ENCODE measurements around the gene CCNT1.
A peak's percentile ranks its signal among the peaks of the same experiment; 100 is the strongest.
"Not testable (repeated sequence)": the region's sequence is repeated elsewhere in the genome, so short reads cannot be mapped to it uniquely, and the experiment has no call there.

The CCNT1 gene

GRCh38 chr12:48716493-48717251 lies at the start of gene CCNT1:
TSS of gene CCNT1 (minus strand) at chr12:48716707. CDS start at chr12:48716675, 32 bp downstream.
- DNase-seq = peak; percentile 97

GRCh38 chr12:48765753-48766162 lies 49.3 kb upstream of the CCNT1 start:
- no peak for DNase-seq

DNA sequence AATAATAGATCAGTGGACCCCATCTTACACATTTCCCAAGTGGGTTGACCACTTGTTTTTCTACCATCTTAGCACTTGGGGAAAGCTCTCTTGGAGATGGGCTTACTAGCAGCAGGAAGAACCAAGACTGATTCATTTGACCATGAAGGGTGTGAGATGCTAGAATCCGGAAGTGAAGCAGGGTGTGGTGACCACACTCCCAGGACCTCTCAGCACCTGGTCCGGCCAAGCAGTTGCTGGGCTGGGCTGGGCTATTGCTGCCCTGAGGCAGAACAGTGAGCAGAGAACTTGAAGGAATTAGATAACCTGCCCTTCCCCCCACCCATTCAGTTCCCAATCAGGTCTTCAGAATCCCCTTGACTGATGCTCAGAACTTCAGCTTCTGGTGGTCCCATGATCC lies 48.0 kb upstream of the CCNT1 start:
- DNase-seq = no peak

- no peak for DNase-seq
Observed at GRCh38 chr12:48758737-48759136, 42.2 kb upstream of the CCNT1 start.

DNA sequence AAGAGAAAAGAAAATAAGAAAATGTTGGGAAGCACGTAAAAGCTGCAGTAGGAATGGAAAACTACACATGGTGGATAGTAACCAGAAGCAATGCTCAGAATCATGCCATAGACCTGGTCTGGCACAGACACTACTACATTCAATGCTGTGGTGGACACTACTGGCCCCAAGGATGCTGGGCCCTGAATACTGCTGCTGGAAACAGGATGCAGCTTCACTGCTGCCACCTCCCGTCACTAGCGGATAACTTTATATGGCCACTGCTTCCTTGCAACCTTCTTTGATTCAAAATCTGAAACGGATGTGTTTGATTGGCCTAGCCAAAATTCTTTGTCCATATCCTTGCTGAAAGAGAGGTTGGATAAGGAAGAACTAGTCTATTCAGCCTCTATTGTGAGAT lies 41.7 kb upstream of the CCNT1 start:
- no peak for DNase-seq

DNA sequence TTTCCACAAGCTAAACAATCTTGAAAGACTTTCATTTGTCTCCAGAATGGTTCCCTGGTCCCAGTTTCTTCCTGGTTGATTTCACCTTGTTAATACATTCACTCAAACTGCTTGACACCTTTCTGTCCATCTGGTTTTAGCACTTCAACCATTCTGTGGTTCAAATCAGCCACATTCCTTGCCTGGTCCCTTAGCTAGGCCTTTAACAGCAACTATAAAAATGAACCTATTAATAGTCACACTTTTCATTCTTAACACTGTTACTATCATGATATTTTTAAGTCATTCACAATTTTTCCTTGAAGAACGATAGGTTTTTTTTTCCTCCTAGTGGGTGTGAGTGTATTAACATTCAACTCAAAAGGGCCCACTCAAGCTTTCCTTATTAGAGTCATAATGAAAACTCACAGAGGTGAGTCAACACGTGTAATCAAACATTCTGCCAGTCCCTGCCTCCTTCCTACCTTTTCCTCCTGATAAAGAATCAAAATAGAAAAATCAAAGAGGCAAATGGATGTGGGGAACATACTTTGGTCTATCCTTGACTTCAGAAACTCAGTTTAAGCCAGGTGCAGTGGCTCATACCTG lies 34.4 kb upstream of the CCNT1 start:
- DNase-seq = no peak

DNA sequence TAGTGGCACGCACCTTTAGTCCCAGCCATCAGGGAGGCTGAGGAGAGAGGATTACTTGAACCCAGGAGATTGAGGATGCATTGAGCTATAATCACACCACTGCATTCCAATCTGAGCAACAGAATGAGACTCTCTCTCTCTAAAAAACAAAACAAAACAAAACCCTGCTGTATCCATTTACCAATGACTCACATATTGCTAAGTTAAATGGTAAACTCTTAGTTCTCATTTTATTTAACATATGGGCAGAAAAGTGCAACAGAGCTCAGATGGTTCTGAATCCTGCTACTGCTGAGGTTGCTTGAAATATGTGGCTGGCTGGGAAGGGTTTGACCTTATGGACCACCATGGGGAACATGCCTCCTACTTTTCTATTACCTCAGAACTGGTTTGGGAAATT lies 33.7 kb upstream of the CCNT1 start:
- DNase-seq = no peak

GRCh38 chr12:48744251-48745008 lies 27.9 kb upstream of the CCNT1 start:
- DNase-seq = no peak

DNA sequence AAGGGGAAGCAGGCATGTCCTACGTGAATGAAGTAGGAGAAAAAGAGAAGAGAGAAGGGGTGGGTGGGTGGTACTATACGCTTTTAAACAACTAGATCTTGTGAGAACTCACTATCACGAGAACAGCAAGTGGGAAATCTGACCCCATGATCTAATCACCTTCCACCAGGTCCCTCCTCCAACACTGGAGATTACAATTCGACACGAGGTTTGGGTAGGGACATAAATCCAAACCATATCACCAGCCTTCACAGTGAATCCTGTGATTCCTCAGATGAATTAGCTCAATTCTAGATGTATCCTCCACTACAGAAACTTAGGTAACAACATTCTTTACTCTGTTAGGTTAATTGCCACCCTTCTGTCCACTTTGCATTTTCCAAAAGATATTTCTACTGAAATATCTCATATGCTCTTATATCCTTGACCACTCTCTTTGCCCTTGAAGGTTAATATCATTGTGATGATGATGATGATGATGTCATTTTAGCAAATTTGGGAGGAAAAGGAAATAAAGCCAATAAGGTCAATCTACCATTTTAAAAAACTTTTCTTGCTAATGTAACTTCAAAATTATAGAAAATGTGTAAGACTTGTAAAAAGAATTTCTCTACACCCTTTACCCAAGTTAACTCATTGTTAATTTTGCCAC lies 23.2 kb upstream of the CCNT1 start:
- DNase-seq = no peak

DNA sequence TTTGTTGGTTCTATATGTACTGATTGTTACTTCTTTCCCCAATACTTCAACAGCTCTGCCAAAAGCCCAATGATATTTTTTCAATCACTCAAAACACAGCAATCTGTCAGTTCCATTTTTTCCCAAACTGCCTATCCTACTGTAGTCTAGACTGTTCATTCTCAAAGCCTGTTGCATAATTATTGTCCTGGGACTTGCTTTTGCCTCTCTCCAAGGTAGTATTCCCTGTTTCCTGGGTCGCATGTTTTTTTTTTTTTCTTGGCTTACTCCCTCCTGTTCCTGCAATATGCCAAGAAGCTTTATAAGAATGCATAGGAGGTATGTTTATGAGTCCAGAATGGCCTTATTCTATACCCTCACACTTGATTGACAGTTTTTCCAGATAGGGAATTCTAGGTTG lies 19.9 kb upstream of the CCNT1 start:
- DNase-seq = no peak

DNA sequence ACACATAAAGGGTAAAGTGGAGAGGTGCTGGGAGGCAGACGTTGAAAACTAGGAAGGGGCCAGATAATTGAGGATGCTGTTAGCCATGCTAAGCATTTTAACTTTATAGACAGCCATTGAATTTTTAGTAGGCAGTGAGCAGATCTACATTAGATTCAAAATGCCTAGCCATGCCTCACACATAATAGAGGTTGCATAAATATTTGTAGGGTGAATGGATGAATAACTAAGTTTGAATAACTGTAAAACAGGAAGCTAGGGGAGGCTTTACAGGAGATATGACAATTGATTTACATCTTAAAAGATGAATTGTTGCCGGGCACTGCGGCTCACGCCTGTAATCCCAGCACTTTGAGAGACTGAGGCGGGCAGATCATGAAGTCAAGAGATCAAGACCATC lies 12.3 kb upstream of the CCNT1 start:
- no peak for DNase-seq

GRCh38 chr12:48720737-48721136 lies 4.2 kb upstream of the CCNT1 start:
- DNase-seq = not testable (repeated sequence)

- not testable (repeated sequence) for DNase-seq
Observed at GRCh38 chr12:48720171-48720570, 3.7 kb upstream of the CCNT1 start.

GRCh38 chr12:48719002-48719401 lies 2.5 kb upstream of the CCNT1 start:
- DNase-seq = not testable (repeated sequence)

GRCh38 chr12:48717252-48717695 lies 767 bp upstream of the CCNT1 start:
- no peak for DNase-seq

- DNase-seq = no peak
Observed at GRCh38 chr12:48716168-48716492, 377 bp downstream of the CCNT1 start.

DNA sequence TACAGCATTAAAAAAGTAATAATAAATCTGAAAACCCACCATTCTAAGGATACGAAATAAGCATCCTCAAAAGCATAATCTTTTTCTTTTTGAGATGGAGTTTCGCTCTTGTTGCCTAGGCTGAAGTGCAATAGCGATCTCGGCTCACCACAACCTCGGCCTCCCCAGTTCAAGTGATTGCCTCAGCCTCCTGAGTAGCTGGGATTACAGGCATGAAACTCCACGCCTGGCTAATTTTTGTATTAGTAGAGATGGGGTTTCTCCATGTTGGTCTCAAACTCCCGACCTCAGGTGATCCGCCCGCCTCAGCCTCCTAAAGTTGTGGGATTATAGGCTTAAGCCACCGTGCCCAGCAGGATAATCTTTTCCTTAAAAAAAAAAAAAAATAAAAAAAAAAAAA lies 4.3 kb downstream of the CCNT1 start:
- no peak for DNase-seq

- DNase-seq = not testable (repeated sequence)
Observed at GRCh38 chr12:48698822-48699221, 17.7 kb downstream of the CCNT1 start.

GRCh38 chr12:48696626-48697025 lies 19.9 kb downstream of the CCNT1 start:
- DNase-seq = no peak

GRCh38 chr12:48695859-48696258 lies 20.6 kb downstream of the CCNT1 start:
- no peak for DNase-seq

- no peak for DNase-seq
Observed at GRCh38 chr12:48694038-48694437, 22.5 kb downstream of the CCNT1 start.

GRCh38 chr12:48693572-48693971 lies 22.9 kb downstream of the CCNT1 start:
- no peak for DNase-seq

- peak; percentile 51 for DNase-seq
Observed at GRCh38 chr12:48691826-48692487, 24.6 kb downstream of the CCNT1 start.
